Gastrocnemius medialis (tissue), 4 donors: ENCODE results near the gene CACNA2D1.

Experiments used
- POLR2A ChIP-seq, 2 donors: fragments of 450-650 bp; IDR thresholded peaks; one replicate each; pipeline ENCODE4 v1.6.1; 2017; ENCODE audit warnings: antibody characterized with exemption in 2 of 2, mild to moderate bottlenecking in 2 of 2, moderate library complexity in 2 of 2
- TF ChIP-seq, protein P1 (sequence below), 5 experiments: fragments of 450-650 bp in 3 of 5; fragments of 200-600 bp in 2 of 5; sonication (generic) in 2 of 5; IDR thresholded peaks in 4 of 5; conservative IDR thresholded peaks in 1 of 5; 1 replicate in 4 of 5; 2 replicates in 1 of 5; pipeline ENCODE4 v1.5.1; 2016 to 2019; ENCODE audit warnings: antibody characterized with exemption in 5 of 5, mild to moderate bottlenecking in 3 of 5, moderate library complexity in 3 of 5

DNA sequence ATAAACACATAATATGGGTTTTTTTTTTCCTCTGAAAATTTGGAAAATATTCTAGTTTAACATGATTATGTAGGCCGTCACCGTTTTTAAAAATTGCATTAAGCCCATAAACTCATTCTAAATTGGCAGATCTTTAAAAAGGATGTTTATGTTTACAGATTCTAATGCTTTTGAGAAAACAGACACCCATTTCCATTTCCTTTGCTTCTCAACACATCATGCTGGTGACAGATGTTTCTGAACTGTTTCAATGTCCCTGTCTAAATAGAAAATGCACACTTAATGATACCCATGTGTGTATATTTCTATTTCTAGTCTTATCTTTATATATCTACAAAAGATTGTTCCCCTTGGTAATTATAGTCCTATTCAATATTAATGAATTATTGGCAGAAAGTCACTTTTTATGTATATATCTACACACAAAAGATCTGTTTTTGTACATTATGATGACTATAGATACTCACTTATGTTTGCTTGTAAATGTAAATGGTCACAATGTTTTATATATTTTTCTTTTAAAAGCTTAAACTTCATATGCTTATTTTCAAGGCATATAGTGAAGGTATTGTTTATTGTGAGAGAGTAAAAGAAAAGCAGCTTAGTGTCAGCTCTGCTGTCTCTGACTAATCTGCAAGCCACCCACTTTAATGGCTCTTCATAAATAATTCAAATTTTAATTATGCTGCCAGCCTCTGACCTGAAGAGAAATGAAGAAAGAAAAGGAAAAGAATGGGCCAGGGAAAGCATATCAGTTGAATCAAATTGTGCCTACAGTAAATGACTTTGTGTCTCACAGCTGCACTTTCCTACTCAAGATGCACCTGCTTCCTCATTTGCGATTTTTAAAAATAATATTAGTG lies 179.4 kb downstream of the CACNA2D1 start:
- TF ChIP-seq POLR2A (IDR thresholded peaks at IDR 0.05): no peak
- TF ChIP-seq, protein P1, sequence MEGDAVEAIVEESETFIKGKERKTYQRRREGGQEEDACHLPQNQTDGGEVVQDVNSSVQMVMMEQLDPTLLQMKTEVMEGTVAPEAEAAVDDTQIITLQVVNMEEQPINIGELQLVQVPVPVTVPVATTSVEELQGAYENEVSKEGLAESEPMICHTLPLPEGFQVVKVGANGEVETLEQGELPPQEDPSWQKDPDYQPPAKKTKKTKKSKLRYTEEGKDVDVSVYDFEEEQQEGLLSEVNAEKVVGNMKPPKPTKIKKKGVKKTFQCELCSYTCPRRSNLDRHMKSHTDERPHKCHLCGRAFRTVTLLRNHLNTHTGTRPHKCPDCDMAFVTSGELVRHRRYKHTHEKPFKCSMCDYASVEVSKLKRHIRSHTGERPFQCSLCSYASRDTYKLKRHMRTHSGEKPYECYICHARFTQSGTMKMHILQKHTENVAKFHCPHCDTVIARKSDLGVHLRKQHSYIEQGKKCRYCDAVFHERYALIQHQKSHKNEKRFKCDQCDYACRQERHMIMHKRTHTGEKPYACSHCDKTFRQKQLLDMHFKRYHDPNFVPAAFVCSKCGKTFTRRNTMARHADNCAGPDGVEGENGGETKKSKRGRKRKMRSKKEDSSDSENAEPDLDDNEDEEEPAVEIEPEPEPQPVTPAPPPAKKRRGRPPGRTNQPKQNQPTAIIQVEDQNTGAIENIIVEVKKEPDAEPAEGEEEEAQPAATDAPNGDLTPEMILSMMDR (IDR thresholded peaks at IDR 0.05 in 4 of 5, conservative IDR thresholded peaks at IDR 0.05 in 1 of 5): no peak
